Sigmoid colon (tissue), 4 donors: ENCODE results near the gene KIF26B.

ENCODE experiments used
- EP300 ChIP-seq, 4 donors: sonication (generic); formaldehyde crosslinking; IDR thresholded peaks; one replicate each; pipeline ENCODE4 v1.6.1; 2017; ENCODE audit warnings: antibody characterized with exemption in 4 of 4
- POLR2A ChIP-seq, 2 donors: fragments of 450-650 bp; IDR thresholded peaks; one replicate each; pipeline ENCODE4 v1.6.1; 2016; ENCODE audit warnings: antibody characterized with exemption in 2 of 2, mild to moderate bottlenecking in 2 of 2, moderate library complexity in 2 of 2
- TF ChIP-seq, protein P1 (sequence below), 4 experiments: fragments of 450-650 bp in 3 of 4; fragments of 200-600 bp in 1 of 4; IDR thresholded peaks; one replicate each; pipeline ENCODE4 v1.5.1; 2016 to 2019; ENCODE audit warnings: antibody characterized with exemption in 4 of 4, mild to moderate bottlenecking in 3 of 4, moderate library complexity in 2 of 4

DNA sequence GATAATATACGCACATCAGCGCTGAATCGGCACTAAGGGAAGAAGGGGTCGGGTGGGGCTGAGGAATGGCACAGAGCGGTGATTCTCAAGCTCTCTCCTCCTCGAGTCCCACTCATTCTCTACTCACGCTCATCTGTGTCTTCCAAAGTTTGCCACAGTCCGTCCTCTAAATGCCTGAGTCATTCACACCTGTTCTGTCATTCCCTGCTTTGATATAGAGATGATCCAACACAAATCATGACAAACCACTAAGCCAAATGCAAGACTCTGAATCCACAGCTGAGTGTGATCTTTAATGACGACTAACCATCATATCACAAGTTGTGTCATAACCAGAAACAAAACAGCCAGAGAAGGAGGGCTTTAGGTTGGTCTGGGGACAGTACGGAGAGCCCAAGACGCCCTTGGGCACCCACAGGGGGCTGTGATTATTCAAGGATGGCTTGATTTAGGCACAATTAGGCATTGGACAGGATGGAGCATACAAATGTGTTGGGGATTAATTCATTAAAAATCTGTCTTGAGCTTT, 501.5 kb downstream of the KIF26B start:
- TF ChIP-seq, protein P1, sequence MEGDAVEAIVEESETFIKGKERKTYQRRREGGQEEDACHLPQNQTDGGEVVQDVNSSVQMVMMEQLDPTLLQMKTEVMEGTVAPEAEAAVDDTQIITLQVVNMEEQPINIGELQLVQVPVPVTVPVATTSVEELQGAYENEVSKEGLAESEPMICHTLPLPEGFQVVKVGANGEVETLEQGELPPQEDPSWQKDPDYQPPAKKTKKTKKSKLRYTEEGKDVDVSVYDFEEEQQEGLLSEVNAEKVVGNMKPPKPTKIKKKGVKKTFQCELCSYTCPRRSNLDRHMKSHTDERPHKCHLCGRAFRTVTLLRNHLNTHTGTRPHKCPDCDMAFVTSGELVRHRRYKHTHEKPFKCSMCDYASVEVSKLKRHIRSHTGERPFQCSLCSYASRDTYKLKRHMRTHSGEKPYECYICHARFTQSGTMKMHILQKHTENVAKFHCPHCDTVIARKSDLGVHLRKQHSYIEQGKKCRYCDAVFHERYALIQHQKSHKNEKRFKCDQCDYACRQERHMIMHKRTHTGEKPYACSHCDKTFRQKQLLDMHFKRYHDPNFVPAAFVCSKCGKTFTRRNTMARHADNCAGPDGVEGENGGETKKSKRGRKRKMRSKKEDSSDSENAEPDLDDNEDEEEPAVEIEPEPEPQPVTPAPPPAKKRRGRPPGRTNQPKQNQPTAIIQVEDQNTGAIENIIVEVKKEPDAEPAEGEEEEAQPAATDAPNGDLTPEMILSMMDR (IDR thresholded peaks at IDR 0.05) = no peak
- TF ChIP-seq POLR2A (IDR thresholded peaks at IDR 0.05) = no peak
- TF ChIP-seq EP300 (IDR thresholded peaks at IDR 0.05) = no peak
